HL-60 (cell line): ENCODE data around the gene ANO1.

Experiments
- TF ChIP-seq, protein P1 (sequence below): IDR thresholded peaks from 2 replicates; pipeline ENCODE4 v1.6.1; 2012; ENCODE audit warnings: low read depth; ENCODE audit not compliant: insufficient replicate concordance
- TF ChIP-seq, protein P2 (sequence below): IDR thresholded peaks from one replicate; pipeline ENCODE4 v1.5.1; 2011; ENCODE audit warnings: low read length, control low read depth, inconsistent platforms; ENCODE audit not compliant: insufficient read depth

GRCh38 chr11:70142221-70142875 is 64.2 kb downstream of the ANO1 start:
- TF ChIP-seq, protein P1, sequence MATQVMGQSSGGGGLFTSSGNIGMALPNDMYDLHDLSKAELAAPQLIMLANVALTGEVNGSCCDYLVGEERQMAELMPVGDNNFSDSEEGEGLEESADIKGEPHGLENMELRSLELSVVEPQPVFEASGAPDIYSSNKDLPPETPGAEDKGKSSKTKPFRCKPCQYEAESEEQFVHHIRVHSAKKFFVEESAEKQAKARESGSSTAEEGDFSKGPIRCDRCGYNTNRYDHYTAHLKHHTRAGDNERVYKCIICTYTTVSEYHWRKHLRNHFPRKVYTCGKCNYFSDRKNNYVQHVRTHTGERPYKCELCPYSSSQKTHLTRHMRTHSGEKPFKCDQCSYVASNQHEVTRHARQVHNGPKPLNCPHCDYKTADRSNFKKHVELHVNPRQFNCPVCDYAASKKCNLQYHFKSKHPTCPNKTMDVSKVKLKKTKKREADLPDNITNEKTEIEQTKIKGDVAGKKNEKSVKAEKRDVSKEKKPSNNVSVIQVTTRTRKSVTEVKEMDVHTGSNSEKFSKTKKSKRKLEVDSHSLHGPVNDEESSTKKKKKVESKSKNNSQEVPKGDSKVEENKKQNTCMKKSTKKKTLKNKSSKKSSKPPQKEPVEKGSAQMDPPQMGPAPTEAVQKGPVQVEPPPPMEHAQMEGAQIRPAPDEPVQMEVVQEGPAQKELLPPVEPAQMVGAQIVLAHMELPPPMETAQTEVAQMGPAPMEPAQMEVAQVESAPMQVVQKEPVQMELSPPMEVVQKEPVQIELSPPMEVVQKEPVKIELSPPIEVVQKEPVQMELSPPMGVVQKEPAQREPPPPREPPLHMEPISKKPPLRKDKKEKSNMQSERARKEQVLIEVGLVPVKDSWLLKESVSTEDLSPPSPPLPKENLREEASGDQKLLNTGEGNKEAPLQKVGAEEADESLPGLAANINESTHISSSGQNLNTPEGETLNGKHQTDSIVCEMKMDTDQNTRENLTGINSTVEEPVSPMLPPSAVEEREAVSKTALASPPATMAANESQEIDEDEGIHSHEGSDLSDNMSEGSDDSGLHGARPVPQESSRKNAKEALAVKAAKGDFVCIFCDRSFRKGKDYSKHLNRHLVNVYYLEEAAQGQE, result no peak
- TF ChIP-seq, protein P2, sequence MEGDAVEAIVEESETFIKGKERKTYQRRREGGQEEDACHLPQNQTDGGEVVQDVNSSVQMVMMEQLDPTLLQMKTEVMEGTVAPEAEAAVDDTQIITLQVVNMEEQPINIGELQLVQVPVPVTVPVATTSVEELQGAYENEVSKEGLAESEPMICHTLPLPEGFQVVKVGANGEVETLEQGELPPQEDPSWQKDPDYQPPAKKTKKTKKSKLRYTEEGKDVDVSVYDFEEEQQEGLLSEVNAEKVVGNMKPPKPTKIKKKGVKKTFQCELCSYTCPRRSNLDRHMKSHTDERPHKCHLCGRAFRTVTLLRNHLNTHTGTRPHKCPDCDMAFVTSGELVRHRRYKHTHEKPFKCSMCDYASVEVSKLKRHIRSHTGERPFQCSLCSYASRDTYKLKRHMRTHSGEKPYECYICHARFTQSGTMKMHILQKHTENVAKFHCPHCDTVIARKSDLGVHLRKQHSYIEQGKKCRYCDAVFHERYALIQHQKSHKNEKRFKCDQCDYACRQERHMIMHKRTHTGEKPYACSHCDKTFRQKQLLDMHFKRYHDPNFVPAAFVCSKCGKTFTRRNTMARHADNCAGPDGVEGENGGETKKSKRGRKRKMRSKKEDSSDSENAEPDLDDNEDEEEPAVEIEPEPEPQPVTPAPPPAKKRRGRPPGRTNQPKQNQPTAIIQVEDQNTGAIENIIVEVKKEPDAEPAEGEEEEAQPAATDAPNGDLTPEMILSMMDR, result no peak
